ENCODE data around the gene COPS7A. TPM values are rescaled to one million over a fixed set of nuclear protein-coding genes. Genes with fewer than 3 reads are reported as not detected.

COPS7A gene
- total and polyA plus RNA-seq, 2 donors (not counting 1 experiment from before 2014, with no cell fraction given), result 28.3 to 46.0 TPM

GRCh38 chr12:6691473-6691872 lies 32.4 kb upstream of the COPS7A start:
- H3K79me2 ChIP-seq (ENCODE audit: control insufficient read depth, insufficient read depth, low read length), result peaks cover 50% of the 10 kb centered on the region
- H3K4me1 ChIP-seq (ENCODE audit: control insufficient read depth in 2 of 2, insufficient read depth in 2 of 2, low read length in 2 of 2), result peaks cover 33 to 44% of the 10 kb centered on the region in 2 donors
- H3K9ac ChIP-seq (ENCODE audit: low read length), result no peak overlapping the region
- POLR2A ChIA-PET, result interaction anchor here (0.7 kb wide), 1 partner anchor 81 kb away, joined by 5 read pairs; no protein-coding TSS in a partner anchor
- DNase-seq (no peak), ATAC-seq (ENCODE audit: low read depth) (no peak)
- H3K4me2 ChIP-seq (replicated peaks; ENCODE audit: low read depth, low read length, poor library complexity, severe bottlenecking), result no peak overlapping the region
- Mint-ChIP-seq H3K27me3 (no peaks in the 10 kb centered on the region), H3K9me3 (ENCODE audit: insufficient read depth) (no peaks in the 10 kb centered on the region), H3K4me3 (peak overlapping the region; percentile 37), H3K4me1 (peaks cover 57% of the 10 kb centered on the region), H3K27ac (no peak overlapping the region)
- H3K27ac ChIP-seq (ENCODE audit: low read length in 2 of 2), result no peak overlapping the region
- 94% methylated on average over 2 of the region's 4 CpGs for WGBS (ENCODE audit: insufficient coverage)
- peaks cover 0 to 3% (median 0%) of the 10 kb centered on the region in 3 donors for H3K9me3 ChIP-seq (ENCODE audit: control extremely low read depth in 1 of 3, control insufficient read depth in 2 of 3, insufficient read depth in 1 of 3, low read length in 2 of 3)
- CTCF ChIA-PET, result interaction anchor here (0.9 to 2.0 kb wide), 2 partner anchors 32 to 75 kb away, joined by 3 to 7 read pairs; partner anchors contain the start of gene COPS7A
- H3K36me3 ChIP-seq (replicated peaks in 1 of 2; ENCODE audit: control extremely low read depth in 1 of 2, control insufficient read depth in 1 of 2, extremely low read depth in 1 of 2, insufficient read depth in 2 of 2, low read length in 1 of 2), result peaks cover 0 to 10% of the 10 kb centered on the region in 2 experiments
- H3K4me3 ChIP-seq (ENCODE audit: control extremely low read depth in 1 of 5, extremely low read depth in 1 of 5, insufficient read depth in 1 of 5, low read depth in 2 of 5, low read length in 4 of 5), result no peak overlapping the region
- no peak overlapping the region for H2AFZ ChIP-seq (ENCODE audit: insufficient read depth, low read depth, low read length, poor library complexity, severe bottlenecking)
- no peaks in the 10 kb centered on the region for H4K20me1 ChIP-seq (ENCODE audit: control insufficient read depth, insufficient read depth, low read length, poor library complexity, severe bottlenecking)
- H3K27me3 ChIP-seq (replicated peaks in 1 of 4; ENCODE audit: control extremely low read depth in 1 of 4, control insufficient read depth in 3 of 4, insufficient read depth in 4 of 4, low read length in 3 of 4), result no peaks in the 10 kb centered on the region
- TF ChIP-seq CTCF (IDR thresholded peaks at IDR 0.05), result no peak
- no peak for TF ChIP-seq EZH2 (IDR thresholded peaks at IDR 0.05; ENCODE audit: borderline replicate concordance, insufficient read depth, low read depth, low read length, poor library complexity, severe bottlenecking)
- intact Hi-C loops (cut with micrococcal nuclease), result no loop called here

GRCh38 chr12:6692888-6693287 lies 31.0 kb upstream of the COPS7A start:
- TF ChIP-seq CTCF (IDR thresholded peaks at IDR 0.05) (no peak), EZH2 (IDR thresholded peaks at IDR 0.05; ENCODE audit: borderline replicate concordance, insufficient read depth, low read depth, low read length, poor library complexity, severe bottlenecking) (no peak)
- WGBS (ENCODE audit: insufficient coverage), result no CpG with 5 or more reads among the region's 2 CpGs
- Histone ChIP-seq H3K4me2 (replicated peaks; ENCODE audit: low read depth, low read length, poor library complexity, severe bottlenecking) (no peak overlapping the region), H3K36me3 (replicated peaks in 1 of 2; ENCODE audit: control extremely low read depth in 1 of 2, control insufficient read depth in 1 of 2, extremely low read depth in 1 of 2, insufficient read depth in 2 of 2, low read length in 1 of 2) (peaks cover 0 to 4% of the 10 kb centered on the region in 2 experiments), H3K79me2 (ENCODE audit: control insufficient read depth, insufficient read depth, low read length) (peaks cover 37% of the 10 kb centered on the region), H2AFZ (ENCODE audit: insufficient read depth, low read depth, low read length, poor library complexity, severe bottlenecking) (no peak overlapping the region), H3K9me3 (ENCODE audit: control extremely low read depth in 1 of 3, control insufficient read depth in 2 of 3, insufficient read depth in 1 of 3, low read length in 2 of 3) (peaks cover 0 to 3% (median 0%) of the 10 kb centered on the region in 3 donors), H3K27me3 (replicated peaks in 1 of 4; ENCODE audit: control extremely low read depth in 1 of 4, control insufficient read depth in 3 of 4, insufficient read depth in 4 of 4, low read length in 3 of 4) (no peaks in the 10 kb centered on the region), H3K9ac (ENCODE audit: low read length) (no peak overlapping the region), H3K4me1 (ENCODE audit: control insufficient read depth in 2 of 2, insufficient read depth in 2 of 2, low read length in 2 of 2) (peaks cover 40 to 49% of the 10 kb centered on the region in 2 donors), H3K27ac (ENCODE audit: low read length in 2 of 2) (no peak overlapping the region), H3K4me3 (ENCODE audit: control extremely low read depth in 1 of 5, extremely low read depth in 1 of 5, insufficient read depth in 1 of 5, low read depth in 2 of 5, low read length in 4 of 5) (no peak overlapping the region), H4K20me1 (ENCODE audit: control insufficient read depth, insufficient read depth, low read length, poor library complexity, severe bottlenecking) (no peaks in the 10 kb centered on the region)
- no peak overlapping the region for H3K4me3 Mint-ChIP-seq
- intact Hi-C loops (cut with micrococcal nuclease), result no loop called here
- POLR2A ChIA-PET, result no interaction called here
- H3K27ac Mint-ChIP-seq, result no peak overlapping the region
- DNase-seq (no peak), ATAC-seq (ENCODE audit: low read depth) (no peak)
- CTCF ChIA-PET, result interaction anchor here (0.8 to 2.0 kb wide), 4 partner anchors 31 to 73 kb away, joined by 3 to 7 read pairs (median 3); partner anchors contain the start of genes COPS7A and PTMS
- H3K9me3 Mint-ChIP-seq (ENCODE audit: insufficient read depth), result no peaks in the 10 kb centered on the region
- no peaks in the 10 kb centered on the region for H3K27me3 Mint-ChIP-seq
- peaks cover 57% of the 10 kb centered on the region for H3K4me1 Mint-ChIP-seq

All from B cell (primary cell).